HG03439 (cell line): ENCODE measurements around the gene KIF1B.
"Not testable (repeated sequence)": the region's sequence is repeated elsewhere in the genome, so short reads cannot be mapped to it uniquely, and the experiment has no call there.

Experiments
- ATAC-seq: cut with Tn5 transposase; IDR thresholded peaks from one replicate; pipeline ENCODE4 v1.9.1; 2021; ENCODE audit warnings: mild to moderate bottlenecking, moderate library complexity; ENCODE audit not compliant: unreplicated experiment

Gene KIF1B

DNA sequence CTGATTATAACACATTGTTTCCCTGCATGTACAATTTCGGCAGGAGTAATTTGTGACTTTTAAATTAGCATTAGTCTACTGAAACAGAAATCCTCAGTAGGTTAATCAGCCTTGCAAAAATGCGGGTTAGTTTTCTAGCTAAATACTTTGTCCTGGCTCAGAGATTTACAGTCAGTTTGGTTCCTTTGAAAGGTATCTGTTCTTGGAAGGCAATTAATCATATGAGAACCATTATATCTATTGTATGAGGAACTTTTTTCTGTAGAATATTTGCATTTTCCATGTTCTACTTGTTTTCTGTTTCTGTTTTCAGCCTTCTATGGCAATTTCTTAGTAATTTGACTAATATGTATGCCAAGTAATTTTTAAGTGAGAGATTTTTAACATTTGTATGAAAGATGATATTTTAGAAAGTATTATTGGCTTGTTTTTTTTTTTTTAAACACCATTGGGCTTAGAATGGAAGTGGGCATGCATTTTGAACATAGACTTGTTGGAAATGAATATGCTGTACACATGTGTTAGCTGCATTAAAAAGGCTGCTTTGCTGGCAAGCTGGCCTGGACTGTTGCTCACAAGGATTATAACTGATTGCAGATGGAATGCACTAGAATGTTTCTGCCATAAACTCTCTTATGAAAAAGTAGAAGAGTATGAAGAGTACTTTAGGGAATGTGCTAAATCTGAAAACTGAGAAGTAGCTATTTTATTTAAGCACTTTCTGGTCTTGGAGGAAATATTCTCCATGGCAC, 26.2 kb downstream of the KIF1B start:
- no peak for ATAC-seq

GRCh38 chr1:10237157-10237539, 26.8 kb downstream of the KIF1B start:
- ATAC-seq: no peak

GRCh38 chr1:10242135-10242534, 31.8 kb downstream of the KIF1B start:
- no peak for ATAC-seq

GRCh38 chr1:10242811-10243210, 32.4 kb downstream of the KIF1B start:
- ATAC-seq: no peak

GRCh38 chr1:10245674-10246073, 35.3 kb downstream of the KIF1B start:
- ATAC-seq: no peak

- no peak for ATAC-seq
Measured at GRCh38 chr1:10249808-10250457, 39.6 kb downstream of the KIF1B start.

- no peak for ATAC-seq
Measured at GRCh38 chr1:10250663-10251062, 40.3 kb downstream of the KIF1B start.

GRCh38 chr1:10251325-10252108, 41.1 kb downstream of the KIF1B start:
- ATAC-seq: not testable (repeated sequence)

- ATAC-seq: no peak
Measured at GRCh38 chr1:10252508-10252907, 42.1 kb downstream of the KIF1B start.

DNA sequence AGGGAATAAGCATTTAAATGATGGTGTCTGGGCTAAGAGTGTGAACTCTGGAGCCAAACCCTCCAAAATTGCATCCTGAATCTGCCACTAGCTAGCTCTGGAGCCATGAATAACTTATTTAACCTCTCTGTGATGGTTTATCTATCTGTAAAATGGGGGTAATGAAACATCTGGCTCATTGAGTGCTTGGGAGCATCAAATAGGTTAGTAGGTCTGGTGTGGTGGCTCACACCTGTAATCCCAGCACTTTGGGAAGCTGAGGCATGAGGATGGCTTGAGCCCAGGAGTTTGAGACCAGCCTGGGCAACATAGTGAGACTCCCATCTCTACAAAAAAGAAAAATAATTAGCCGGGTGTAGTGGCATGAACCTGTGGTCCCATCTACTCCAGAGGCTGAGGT, 42.8 kb downstream of the KIF1B start:
- ATAC-seq: no peak

DNA sequence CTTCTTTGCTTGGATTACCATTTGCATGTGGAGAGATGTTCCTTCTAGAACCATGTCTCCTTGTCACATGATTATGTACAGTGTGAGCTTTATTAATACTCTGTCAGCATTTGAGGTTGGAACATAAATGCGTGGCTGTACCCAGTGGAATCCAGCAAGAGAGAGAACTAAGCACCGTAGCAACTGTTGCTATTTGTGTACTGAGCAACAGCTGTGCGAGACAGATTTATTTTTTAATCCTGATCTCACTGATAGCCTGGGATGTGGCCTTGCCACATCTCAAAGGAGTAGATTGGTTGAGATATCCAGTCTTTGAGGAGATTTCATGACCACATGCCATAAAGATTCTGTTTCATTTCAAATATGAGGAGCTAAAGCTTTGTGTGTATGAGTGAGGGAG, 43.4 kb downstream of the KIF1B start:
- no peak for ATAC-seq

- no peak for ATAC-seq
Measured at GRCh38 chr1:10257851-10258250, 47.5 kb downstream of the KIF1B start.

GRCh38 chr1:10259547-10259946, 49.2 kb downstream of the KIF1B start:
- ATAC-seq: not testable (repeated sequence)

DNA sequence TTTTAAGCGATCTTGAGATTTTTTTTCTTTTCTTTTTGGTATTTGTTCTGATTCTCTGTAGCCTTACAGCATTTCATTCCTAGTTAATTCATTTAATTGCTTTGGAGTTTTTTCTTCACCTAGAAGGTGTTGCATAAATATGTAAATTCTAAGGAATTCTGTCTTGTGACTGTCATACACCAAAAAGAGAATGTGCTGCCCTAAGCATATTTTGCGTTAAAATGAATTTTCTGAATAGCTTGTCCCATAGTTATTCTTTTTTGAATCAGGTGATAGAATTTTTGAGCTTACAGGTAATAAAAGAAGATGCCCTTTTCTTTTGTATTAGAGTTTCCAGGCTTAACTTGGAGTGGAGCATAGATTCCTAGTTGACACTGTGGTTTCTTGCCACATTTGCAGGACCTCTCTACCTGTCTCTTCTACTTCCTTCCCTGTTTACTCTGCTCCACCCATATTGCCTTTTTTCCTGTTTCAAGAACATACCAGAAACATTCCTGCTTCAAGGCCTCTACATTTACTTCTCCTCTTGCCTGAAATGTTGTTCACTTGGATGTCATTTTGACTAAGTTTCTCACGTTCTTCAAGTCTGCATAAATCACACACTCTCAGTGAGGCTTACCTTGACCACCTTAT, 53.2 kb downstream of the KIF1B start:
- ATAC-seq: no peak

GRCh38 chr1:10265027-10265426, 54.7 kb downstream of the KIF1B start:
- ATAC-seq: no peak

- ATAC-seq: no peak
Measured at GRCh38 chr1:10265900-10266299, 55.5 kb downstream of the KIF1B start.

DNA sequence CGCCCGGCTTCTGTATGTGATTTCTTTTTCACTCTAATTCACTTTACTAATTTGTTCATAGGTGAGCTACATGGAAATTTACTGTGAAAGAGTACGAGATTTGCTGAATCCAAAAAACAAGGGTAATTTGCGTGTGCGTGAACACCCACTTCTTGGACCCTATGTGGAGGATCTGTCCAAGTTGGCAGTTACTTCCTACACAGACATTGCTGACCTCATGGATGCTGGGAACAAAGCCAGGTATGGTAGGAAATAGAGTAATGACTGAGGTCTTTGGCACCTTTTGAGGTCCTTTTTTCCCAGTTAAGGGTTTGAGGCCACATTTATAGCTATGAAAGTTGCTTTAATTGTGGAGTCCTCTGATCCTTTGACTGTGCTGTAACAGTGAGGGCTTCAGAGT, 56.9 kb downstream of the KIF1B start:
- no peak for ATAC-seq

DNA sequence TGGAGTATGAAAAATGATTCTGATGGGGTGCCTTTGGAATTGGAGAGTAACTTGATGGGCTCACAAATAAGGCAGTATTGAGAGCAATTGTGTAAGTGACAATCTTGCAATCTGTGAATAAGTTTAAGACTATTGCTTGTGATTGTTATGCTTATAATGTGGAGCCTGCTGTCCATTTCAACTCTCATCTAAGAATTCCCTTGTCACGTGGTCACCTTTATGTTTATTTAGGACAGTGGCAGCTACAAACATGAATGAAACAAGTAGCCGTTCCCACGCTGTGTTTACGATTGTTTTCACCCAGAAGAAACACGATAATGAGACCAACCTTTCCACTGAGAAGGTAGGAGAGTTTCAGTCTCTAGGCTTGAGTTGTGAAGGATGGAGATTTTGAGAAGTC, 57.6 kb downstream of the KIF1B start:
- no peak for ATAC-seq

GRCh38 chr1:10271090-10271489, 60.7 kb downstream of the KIF1B start:
- no peak for ATAC-seq

- no peak for ATAC-seq
Measured at GRCh38 chr1:10271869-10272268, 61.5 kb downstream of the KIF1B start.

GRCh38 chr1:10272274-10272673, 61.9 kb downstream of the KIF1B start:
- ATAC-seq: no peak
